SK-N-DZ (cell line): ENCODE results near the gene MOCS3.

Source experiments
- DNase-seq: peaks from one replicate; pipeline ENCODE4 v3.0.0-alpha.2; 2015; ENCODE audit warnings: low spot score

Gene MOCS3

GRCh38 chr20:51009303-51010042, 50.9 kb downstream of the MOCS3 start:
- no peak for DNase-seq

GRCh38 chr20:51010043-51010365, 51.4 kb downstream of the MOCS3 start:
- no peak for DNase-seq

- no peak for DNase-seq
Measured at GRCh38 chr20:51010932-51011331, 52.3 kb downstream of the MOCS3 start.

GRCh38 chr20:51011479-51011878, 52.9 kb downstream of the MOCS3 start:
- DNase-seq = no peak

- DNase-seq = no peak
Measured at GRCh38 chr20:51012357-51012756, 53.7 kb downstream of the MOCS3 start.
